SK-N-SH (cell line): ENCODE data around the gene FOCAD. TPM values are rescaled to one million over a fixed set of nuclear protein-coding genes. Genes with fewer than 3 reads are reported as not detected.

Experiments
- CTCF ChIA-PET: fragments of 300-600, 350-600 bp; formaldehyde crosslinking; extraction: SDS; loops from one replicate; lab custom pipeline; 2021; lab: Yijun Ruan, JAX
- POLR2A ChIA-PET: fragments of 350-600 bp; sonication (Branson Sonifier 250); formaldehyde crosslinking; extraction: SDS; loops from one replicate; lab custom pipeline; 2020; ENCODE audit warnings: antibody characterized with exemption, inconsistent platforms; lab: Yijun Ruan, JAX
- DNase-seq: peaks from one replicate; pipeline ENCODE4 v3.0.0; 2012
- H2AFZ ChIP-seq: fragments of 200-600 bp; sonication (generic); 2 replicates; pipeline ENCODE4 v1.8.1; 2016; ENCODE audit warnings: antibody characterized with exemption, mild to moderate bottlenecking, low read depth
- H3F3A ChIP-seq: fragments of 200-600 bp; sonication (generic); replicated peaks from 2 replicates; pipeline ENCODE3; 2016; ENCODE audit warnings: antibody characterized with exemption, mild to moderate bottlenecking; ENCODE audit not compliant: insufficient read depth
- H3K27ac ChIP-seq, 2 experiments: fragments of 200-500 bp in 1 of 2; fragments of 200-600 bp in 1 of 2; sonication (Bioruptor generic) in 1 of 2; sonication (generic), shearing (Covaris generic) in 1 of 2; 2 replicates each; pipeline versions ENCODE4 v1.5.1 to v1.6.1; 2014 to 2016; ENCODE audit warnings: low read depth in 2 of 2, inconsistent platforms in 1 of 2, low read length in 1 of 2, mild to moderate bottlenecking in 1 of 2, mixed read lengths in 1 of 2
- H3K27me3 ChIP-seq: fragments of 200-600 bp; sonication (generic), shearing (Covaris generic); 2 replicates; pipeline ENCODE4 v1.6.1; 2016; ENCODE audit warnings: mixed run types; ENCODE audit not compliant: insufficient read depth
- H3K36me3 ChIP-seq, 2 experiments: fragments of 200-500 bp in 1 of 2; fragments of 200-600 bp in 1 of 2; sonication (Bioruptor generic) in 1 of 2; sonication (generic) in 1 of 2; replicated peaks in 1 of 2; 2 replicates each; pipeline versions ENCODE3 to v1.5.1; 2014 to 2016; ENCODE audit warnings: low read length in 1 of 2, mild to moderate bottlenecking in 1 of 2; ENCODE audit not compliant: insufficient read depth in 2 of 2, control insufficient read depth in 1 of 2
- H3K4me1 ChIP-seq, 2 experiments: fragments of 200-500 bp in 1 of 2; fragments of 200-600 bp in 1 of 2; sonication (Bioruptor generic) in 1 of 2; sonication (generic), shearing (Covaris generic) in 1 of 2; 2 replicates each; pipeline versions ENCODE4 v1.5.1 to v1.6.1; 2014 to 2016; ENCODE audit warnings: low read depth in 1 of 2, low read length in 1 of 2, mixed run types in 1 of 2; ENCODE audit not compliant: insufficient read depth in 2 of 2, control insufficient read depth in 1 of 2
- H3K4me2 ChIP-seq: fragments of 200-600 bp; sonication (generic), shearing (Covaris generic); 2 replicates; pipeline ENCODE4 v1.6.1; 2017; ENCODE audit warnings: mixed run types
- H3K4me3 ChIP-seq, 2 experiments: fragments of 200-500 bp in 1 of 2; fragments of 200-600 bp in 1 of 2; sonication (Bioruptor generic) in 1 of 2; sonication (generic), shearing (Covaris generic) in 1 of 2; 2 replicates each; pipeline versions ENCODE4 v1.5.1 to v1.8.1; 2014 to 2016; ENCODE audit warnings: low read depth in 2 of 2, inconsistent platforms in 1 of 2, low read length in 1 of 2, mild to moderate bottlenecking in 1 of 2, mixed read lengths in 1 of 2, moderate library complexity in 1 of 2
- H3K79me2 ChIP-seq: fragments of 200-600 bp; sonication (generic); 2 replicates; pipeline ENCODE4 v1.8.1; 2017; ENCODE audit warnings: mild to moderate bottlenecking; ENCODE audit not compliant: insufficient read depth
- H3K9ac ChIP-seq: fragments of 200-600 bp; sonication (generic); 2 replicates; pipeline ENCODE4 v1.6.1; 2017; ENCODE audit warnings: mixed run types
- H3K9me2 ChIP-seq: fragments of 200-600 bp; sonication (generic); 2 replicates; pipeline ENCODE4 v1.6.1; 2017; ENCODE audit warnings: mixed run types
- H3K9me3 ChIP-seq: fragments of 200-600 bp; sonication (generic); 2 replicates; pipeline ENCODE4 v1.6.1; 2017; ENCODE audit warnings: mixed run types, mild to moderate bottlenecking, moderate library complexity
- H4K20me1 ChIP-seq: fragments of 200-600 bp; sonication (generic); 2 replicates; pipeline ENCODE4 v1.6.1; 2017; ENCODE audit warnings: mild to moderate bottlenecking, mixed run types; ENCODE audit not compliant: insufficient read depth
- CHD2 ChIP-seq: fragments of 150-350 bp; IDR thresholded peaks from 2 replicates; pipeline ENCODE4 v1.6.1; 2018; ENCODE audit warnings: low read length; ENCODE audit not compliant: partially characterized antibody
- FOSL2 ChIP-seq: IDR thresholded peaks from 2 replicates; pipeline ENCODE4 v1.4.0; 2012; ENCODE audit warnings: low read depth, mild to moderate bottlenecking, moderate library complexity, borderline replicate concordance
- FOXJ3 ChIP-seq: sonication (generic); formaldehyde crosslinking; IDR thresholded peaks from 2 replicates; pipeline ENCODE4 v1.5.1; 2020; ENCODE audit warnings: mild to moderate bottlenecking, missing genetic modification reagents
- FOXM1 ChIP-seq: IDR thresholded peaks from 2 replicates; pipeline ENCODE4 v1.4.0; 2012; ENCODE audit warnings: low read depth, mild to moderate bottlenecking
- GABPA ChIP-seq: IDR thresholded peaks from 2 replicates; pipeline ENCODE4 v1.4.0; 2012; ENCODE audit warnings: low read depth, mild to moderate bottlenecking
- MAX ChIP-seq: IDR thresholded peaks from 2 replicates; pipeline ENCODE4 v1.4.0; 2012; ENCODE audit warnings: low read depth
- NFIC ChIP-seq: IDR thresholded peaks from 2 replicates; pipeline ENCODE4 v1.4.0; 2012; ENCODE audit warnings: borderline replicate concordance
- PBX3 ChIP-seq: IDR thresholded peaks from 2 replicates; pipeline ENCODE4; 2012
- POLR2AphosphoS5 ChIP-seq: IDR thresholded peaks from 2 replicates; pipeline ENCODE4 v1.6.1; 2012; ENCODE audit warnings: low read depth, low read length
- RCOR1 ChIP-seq: fragments of 150-350 bp; IDR thresholded peaks from 2 replicates; pipeline ENCODE4 v1.6.1; 2017; ENCODE audit warnings: antibody characterized with exemption, low read length
- RXRA ChIP-seq: IDR thresholded peaks from 2 replicates; pipeline ENCODE4 v1.4.0; 2012; ENCODE audit warnings: low read depth, mild to moderate bottlenecking, borderline replicate concordance
- TCF12 ChIP-seq: IDR thresholded peaks from 2 replicates; pipeline ENCODE4 v1.4.0; 2012
- USF2 ChIP-seq: fragments of 150-350 bp; IDR thresholded peaks from 2 replicates; pipeline ENCODE4 v1.6.1; 2017; ENCODE audit warnings: antibody characterized with exemption, low read length, low read depth, borderline replicate concordance
- YY1 ChIP-seq: IDR thresholded peaks from 2 replicates; pipeline ENCODE4 v1.4.0; 2012; ENCODE audit warnings: low read depth, mild to moderate bottlenecking
- WGBS: methylation state at CpG from one replicate; pipeline ENCODE4 v1.1.6; 2017; ENCODE audit warnings: low lambda C conversion rate; 5-methylcytosine and 5-hydroxymethylcytosine counted together
- polyA plus RNA-seq, 3 experiments: library from polyadenylated mRNA; depleted of rRNA; stranded (reverse); fragments of >200 nt; gene quantifications; 2 replicates each; pipeline ENCODE4 v1.2.3, GENCODE V29; 2012

FOCAD gene
- polyA plus RNA-seq, 1 of the 3 experiments (the other 2 are of a cell fraction) = 15.8 TPM

- Histone ChIP-seq H3K4me3 (no peak overlapping the region), H3K27me3 (no peaks in the 10 kb centered on the region), H3K9ac (no peak overlapping the region), H3K4me1 (no peaks in the 10 kb centered on the region; a peak in 1 of 4 replicates), H3F3A (peaks cover 4% of the 10 kb centered on the region), H2AFZ (no peak overlapping the region), H3K9me2 (no peaks in the 10 kb centered on the region), H3K79me2 (no peaks in the 10 kb centered on the region), H3K36me3 (peaks cover 9 to 16% of the 10 kb centered on the region in 2 experiments), H3K4me2 (no peak overlapping the region), H3K27ac (no peak overlapping the region), H4K20me1 (no peaks in the 10 kb centered on the region), H3K9me3 (peaks cover 9% of the 10 kb centered on the region; the same call in 1 of the 2 replicates)
- TF ChIP-seq YY1 (no peak), NFIC (no peak), PBX3 (no peak), CHD2 (no peak), RXRA (no peak), TCF12 (no peak), GABPA (no peak), FOXM1 (no peak), FOSL2 (no peak)
- CTCF ChIA-PET = interaction anchor here (0.7 to 1.3 kb wide), 3 partner anchors 44 to 372 kb away, joined by 3 to 4 read pairs (median 3); no protein-coding TSS in a partner anchor
- no peak for DNase-seq
- POLR2A ChIA-PET = no interaction called here
- 100% methylated on average over 2 of the region's 2 CpGs for WGBS
These were observed 312.8 kb downstream of the FOCAD start for GRCh38 chr9:20996809-20997208.

GRCh38 chr9:20997503-20998076, 313.5 kb downstream of the FOCAD start:
- Histone ChIP-seq H3K9ac (no peak overlapping the region), H2AFZ (no peak overlapping the region), H3K9me2 (no peaks in the 10 kb centered on the region), H3K27me3 (no peaks in the 10 kb centered on the region), H3K9me3 (peaks cover 9% of the 10 kb centered on the region; the same call in 1 of the 2 replicates), H3K79me2 (no peaks in the 10 kb centered on the region), H3K4me3 (no peak overlapping the region), H3K36me3 (peaks cover 9 to 16% of the 10 kb centered on the region in 2 experiments), H3F3A (peaks cover 4% of the 10 kb centered on the region), H4K20me1 (no peaks in the 10 kb centered on the region), H3K4me2 (no peak overlapping the region), H3K4me1 (no peaks in the 10 kb centered on the region; a peak in 1 of 4 replicates), H3K27ac (no peak overlapping the region)
- WGBS = 81% methylated on average over 2 of the region's 2 CpGs
- DNase-seq = no peak
- ChIA-PET POLR2A (no interaction called here), CTCF (interaction anchor here (0.7 to 1.3 kb wide), 3 partner anchors 45 to 373 kb away, joined by 3 to 4 read pairs (median 3); no protein-coding TSS in a partner anchor)
- no peak for TF ChIP-seq USF2
- TF ChIP-seq MAX = no peak
- TF ChIP-seq PBX3 = no peak
- no peak for TF ChIP-seq FOXJ3
- TF ChIP-seq RCOR1 = no peak
- TF ChIP-seq CHD2 = no peak
- TF ChIP-seq FOXM1 = no peak
- TF ChIP-seq POLR2AphosphoS5 = no peak
